ENCODE data around the gene PRR29. TPM values are rescaled to one million over a fixed set of nuclear protein-coding genes. Genes with fewer than 3 reads are reported as not detected.

PRR29 gene
- total RNA-seq, 2 donors from 2014 or later: 0.09 to 0.74 TPM

DNA sequence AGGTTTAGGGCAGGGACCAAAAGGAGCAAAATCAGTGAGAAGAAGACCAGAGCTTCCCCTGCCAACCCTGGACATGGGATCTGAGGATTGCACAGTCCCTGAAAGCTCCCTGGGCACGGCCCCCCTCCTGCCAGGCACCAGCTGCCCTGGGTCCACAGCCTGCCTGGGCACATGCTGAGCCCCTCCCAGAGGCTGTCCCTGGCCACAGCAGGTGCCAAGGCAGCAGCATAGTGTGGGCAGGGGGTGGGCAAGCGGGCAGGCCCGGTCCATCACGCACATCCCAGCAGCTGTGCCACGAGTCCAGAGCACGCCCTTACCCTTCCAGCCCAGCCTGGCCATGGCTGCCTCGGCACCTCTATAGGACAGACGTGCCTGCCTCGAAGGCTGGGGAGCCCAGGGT, 38.1 kb upstream of the PRR29 start:
- Histone ChIP-seq H3K36me3 (no peaks in the 10 kb centered on the region), H3K27me3 (replicated peaks; ENCODE audit: insufficient read depth) (no peaks in the 10 kb centered on the region), H3K27ac (no peak overlapping the region), H3K9me3 (no peaks in the 10 kb centered on the region), H3K4me1 (replicated peaks) (no peaks in the 10 kb centered on the region), H3K4me3 (no peak overlapping the region)
- no peak for DNase-seq (ENCODE audit: low spot score)
- 79% methylated on average over 9 of the region's 9 CpGs for WGBS
- TF ChIP-seq POLR2AphosphoS5 (IDR thresholded peaks at IDR 0.05) (no peak), POLR2A (IDR thresholded peaks at IDR 0.05) (no peak)
- TF ChIP-seq, protein P1, sequence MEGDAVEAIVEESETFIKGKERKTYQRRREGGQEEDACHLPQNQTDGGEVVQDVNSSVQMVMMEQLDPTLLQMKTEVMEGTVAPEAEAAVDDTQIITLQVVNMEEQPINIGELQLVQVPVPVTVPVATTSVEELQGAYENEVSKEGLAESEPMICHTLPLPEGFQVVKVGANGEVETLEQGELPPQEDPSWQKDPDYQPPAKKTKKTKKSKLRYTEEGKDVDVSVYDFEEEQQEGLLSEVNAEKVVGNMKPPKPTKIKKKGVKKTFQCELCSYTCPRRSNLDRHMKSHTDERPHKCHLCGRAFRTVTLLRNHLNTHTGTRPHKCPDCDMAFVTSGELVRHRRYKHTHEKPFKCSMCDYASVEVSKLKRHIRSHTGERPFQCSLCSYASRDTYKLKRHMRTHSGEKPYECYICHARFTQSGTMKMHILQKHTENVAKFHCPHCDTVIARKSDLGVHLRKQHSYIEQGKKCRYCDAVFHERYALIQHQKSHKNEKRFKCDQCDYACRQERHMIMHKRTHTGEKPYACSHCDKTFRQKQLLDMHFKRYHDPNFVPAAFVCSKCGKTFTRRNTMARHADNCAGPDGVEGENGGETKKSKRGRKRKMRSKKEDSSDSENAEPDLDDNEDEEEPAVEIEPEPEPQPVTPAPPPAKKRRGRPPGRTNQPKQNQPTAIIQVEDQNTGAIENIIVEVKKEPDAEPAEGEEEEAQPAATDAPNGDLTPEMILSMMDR (IDR thresholded peaks at IDR 0.05): no peak
- intact Hi-C loops (cut with DNase I): no loop called here

DNA sequence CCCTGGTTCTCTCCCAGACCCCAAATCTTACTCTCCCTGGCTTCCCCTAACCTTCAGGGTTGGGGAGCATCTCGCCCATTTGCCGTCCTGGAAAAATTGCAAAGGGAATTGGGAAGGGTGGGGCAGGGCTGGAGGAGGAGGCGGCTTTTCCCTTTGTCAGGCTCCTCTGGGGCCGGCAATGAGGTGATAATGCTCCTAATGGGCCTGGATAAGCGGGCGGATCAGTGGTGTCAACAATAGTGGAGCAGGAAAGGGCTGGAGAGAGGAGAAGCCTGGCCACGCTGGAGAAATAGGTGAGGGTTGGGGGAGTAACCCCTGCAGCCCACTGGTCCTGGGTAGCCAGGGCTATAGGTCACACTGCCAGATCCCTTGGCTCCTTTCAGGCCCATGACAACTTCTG, 37.7 kb upstream of the PRR29 start:
- no peak for TF ChIP-seq POLR2A (IDR thresholded peaks at IDR 0.05)
- TF ChIP-seq, protein P1 (IDR thresholded peaks at IDR 0.05): no peak
- TF ChIP-seq POLR2AphosphoS5 (IDR thresholded peaks at IDR 0.05): no peak
- no peak for DNase-seq (ENCODE audit: low spot score)

DNA sequence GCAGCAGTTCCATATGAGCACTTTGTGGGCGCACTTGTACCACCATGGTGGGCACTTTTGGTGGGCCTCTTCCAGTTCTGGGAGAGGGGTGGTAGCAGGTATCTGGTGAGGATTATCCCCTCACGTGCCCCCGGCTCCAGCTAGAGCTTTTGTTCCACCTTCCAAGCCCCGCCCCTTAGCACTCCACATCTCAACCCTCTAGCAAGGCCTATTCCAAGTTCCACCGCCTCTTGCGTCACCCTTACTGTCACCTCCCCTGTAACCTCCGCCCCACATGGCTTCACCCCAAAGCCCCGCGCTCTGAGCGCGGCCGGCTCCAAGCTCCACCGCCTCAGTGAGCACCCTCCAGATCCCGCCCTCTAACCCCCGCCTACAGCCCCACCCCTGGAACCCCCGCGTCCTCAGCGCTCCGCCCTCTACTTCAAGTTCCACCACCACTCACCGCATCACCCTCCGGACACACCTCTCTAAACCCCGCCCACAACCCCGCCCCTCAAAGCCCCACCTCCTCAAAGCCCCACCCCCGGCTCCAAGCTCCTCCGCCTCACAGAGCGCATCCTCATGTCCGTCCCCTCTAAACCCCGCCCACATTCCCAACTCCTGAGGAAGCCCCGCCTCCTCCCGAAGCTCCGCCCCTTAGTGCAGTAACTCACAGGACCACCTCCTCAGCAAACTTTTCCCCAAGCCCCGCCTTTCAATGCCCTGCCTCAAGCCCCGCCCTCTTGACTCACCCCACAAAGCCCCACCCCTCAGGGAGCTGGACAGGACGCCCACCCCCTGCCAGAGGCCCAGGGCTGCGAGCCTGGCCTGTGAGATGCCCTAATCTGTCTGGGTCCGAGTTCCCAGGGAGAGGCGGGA, 36.6 kb upstream of the PRR29 start:
- no peak overlapping the region for H3K27ac ChIP-seq
- DNase-seq (ENCODE audit: low spot score): no peak
- no peak for TF ChIP-seq POLR2AphosphoS5 (IDR thresholded peaks at IDR 0.05)
- TF ChIP-seq, protein P1 (IDR thresholded peaks at IDR 0.05): no peak
- TF ChIP-seq POLR2A (IDR thresholded peaks at IDR 0.05): no peak
- no peaks in the 10 kb centered on the region for H3K9me3 ChIP-seq
- intact Hi-C loops (cut with DNase I): no loop called here
- H3K4me1 ChIP-seq (replicated peaks): no peaks in the 10 kb centered on the region
- H3K36me3 ChIP-seq: no peaks in the 10 kb centered on the region
- no peak overlapping the region for H3K4me3 ChIP-seq
- 33% methylated on average over 37 of the region's 37 CpGs for WGBS
- H3K27me3 ChIP-seq (replicated peaks; ENCODE audit: insufficient read depth): no peaks in the 10 kb centered on the region

More for the DNA sequence above, 37.7 kb upstream of the PRR29 start:
- Histone ChIP-seq H3K27me3 (replicated peaks; ENCODE audit: insufficient read depth) (no peaks in the 10 kb centered on the region), H3K27ac (no peak overlapping the region), H3K4me1 (replicated peaks) (no peaks in the 10 kb centered on the region), H3K9me3 (no peaks in the 10 kb centered on the region), H3K4me3 (no peak overlapping the region), H3K36me3 (no peaks in the 10 kb centered on the region)
- 81% methylated on average over 7 of the region's 7 CpGs for WGBS
- intact Hi-C loops (cut with DNase I): no loop called here

DNA sequence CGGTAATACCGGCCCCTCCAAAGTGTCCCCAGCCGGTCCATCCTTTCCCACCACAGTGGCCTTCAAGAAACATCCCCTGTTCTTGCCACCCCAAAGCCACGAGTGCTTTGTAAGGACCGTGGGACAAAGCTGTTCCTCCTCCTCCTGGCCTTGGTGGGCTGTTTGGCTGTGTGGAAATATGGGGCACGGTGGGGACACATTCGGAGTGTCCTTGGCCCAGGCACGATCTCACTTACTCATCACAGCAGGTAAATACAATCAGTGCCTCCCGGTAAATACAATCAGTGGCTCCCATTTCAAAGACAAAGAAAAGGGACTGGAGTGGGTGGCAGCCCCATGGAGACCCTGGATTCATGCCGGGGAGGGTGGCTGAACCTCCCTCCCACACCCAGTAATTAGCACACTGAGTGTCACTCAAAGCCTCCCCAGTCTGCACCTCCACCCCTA, 35.8 kb upstream of the PRR29 start:
- no peak overlapping the region for H3K27ac ChIP-seq

More for the DNA sequence above, 35.8 kb upstream of the PRR29 start:
- DNase-seq (ENCODE audit: low spot score): no peak
- 55% methylated on average over 10 of the region's 10 CpGs for WGBS
- Histone ChIP-seq H3K4me3 (no peak overlapping the region), H3K9me3 (no peaks in the 10 kb centered on the region), H3K4me1 (replicated peaks) (no peaks in the 10 kb centered on the region), H3K36me3 (no peaks in the 10 kb centered on the region), H3K27me3 (replicated peaks; ENCODE audit: insufficient read depth) (no peaks in the 10 kb centered on the region)
- TF ChIP-seq POLR2AphosphoS5 (IDR thresholded peaks at IDR 0.05): no peak
- TF ChIP-seq, protein P1 (IDR thresholded peaks at IDR 0.05): no peak
- no peak for TF ChIP-seq POLR2A (IDR thresholded peaks at IDR 0.05)
- intact Hi-C loops (cut with DNase I): no loop called here

Measured in prostate gland (tissue), 2 donors.